OCI-LY7 (cell line): ENCODE data around the gene ZFR. TPM values are rescaled to one million over a fixed set of nuclear protein-coding genes. Genes with fewer than 3 reads are reported as not detected.

Source experiments
- BruUV-seq: library from RNA; stranded (reverse); fragments of 400-500 nt; replicated peaks from 2 replicates; lab custom pipeline; 2021; lab: Mats Ljungman, UMichigan
- CTCF ChIA-PET: fragments of 300-600 bp; sonication (Branson Sonifier 250); formaldehyde crosslinking; loops from one replicate; lab custom pipeline; 2022; ENCODE audit warnings: antibody characterized with exemption; ENCODE audit not compliant: unreplicated experiment; lab: Charles Lee
- POLR2A ChIA-PET: fragments of 300-600 bp; sonication (Branson Sonifier 250); formaldehyde crosslinking; loops from one replicate; lab custom pipeline; 2022; ENCODE audit warnings: antibody characterized with exemption; lab: Charles Lee
- DNase-seq: peaks from one replicate; pipeline ENCODE4 v3.0.0-alpha.2; 2015; ENCODE audit warnings: low spot score
- H2AFZ ChIP-seq: fragments of 200-600 bp; sonication (generic), shearing (Covaris generic); 2 replicates; pipeline ENCODE4 v1.6.1; 2014; ENCODE audit warnings: mild to moderate bottlenecking, antibody characterized with exemption, low read length, moderate library complexity
- H3K27ac ChIP-seq: fragments of 200-600 bp; sonication (generic); 2 replicates; pipeline ENCODE4 v1.5.1; 2014; ENCODE audit warnings: mixed run types, low read depth, mild to moderate bottlenecking, moderate library complexity, low read length, inconsistent platforms; ENCODE audit not compliant: poor library complexity, severe bottlenecking
- H3K36me3 ChIP-seq: fragments of 200-600 bp; sonication (generic); 2 replicates; pipeline ENCODE4 v1.6.1; 2014; ENCODE audit warnings: mild to moderate bottlenecking, antibody characterized with exemption, low read length, moderate library complexity, mixed read lengths; ENCODE audit not compliant: insufficient read depth
- H3K4me1 ChIP-seq: fragments of 200-600 bp; sonication (generic); 2 replicates; pipeline ENCODE4 v1.5.1; 2014; ENCODE audit warnings: mild to moderate bottlenecking, low read length; ENCODE audit not compliant: insufficient read depth, poor library complexity, severe bottlenecking
- H3K4me2 ChIP-seq: fragments of 200-600 bp; sonication (generic); 2 replicates; pipeline ENCODE4 v1.6.1; 2014; ENCODE audit warnings: mild to moderate bottlenecking, low read length
- H3K4me3 ChIP-seq: fragments of 200-600 bp; sonication (generic); 2 replicates; pipeline ENCODE4 v1.5.1; 2014; ENCODE audit warnings: mild to moderate bottlenecking, low read depth, low read length; ENCODE audit not compliant: poor library complexity, severe bottlenecking
- H3K79me2 ChIP-seq: fragments of 200-600 bp; sonication (generic); 2 replicates; pipeline ENCODE4 v1.6.1; 2016; ENCODE audit warnings: low read depth, mild to moderate bottlenecking, low read length, moderate library complexity, mixed read lengths; ENCODE audit not compliant: insufficient read depth
- H3K9me2 ChIP-seq: fragments of 200-600 bp; sonication (generic); 2 replicates; pipeline ENCODE4 v1.6.1; 2016; ENCODE audit warnings: mild to moderate bottlenecking, low read length, mixed read lengths; ENCODE audit not compliant: insufficient read depth
- H3K9me3 ChIP-seq: fragments of 200-600 bp; sonication (generic); 2 replicates; pipeline ENCODE4 v1.6.1; 2014; ENCODE audit warnings: mild to moderate bottlenecking, mixed run types, low read length, mixed read lengths
- H4K20me1 ChIP-seq: fragments of 200-600 bp; sonication (generic); 2 replicates; pipeline ENCODE4 v1.6.1; 2014; ENCODE audit warnings: mild to moderate bottlenecking, antibody characterized with exemption, low read length, moderate library complexity, mixed read lengths; ENCODE audit not compliant: insufficient read depth
- EZH2phosphoT487 ChIP-seq: fragments of 200-600 bp; sonication (generic); IDR thresholded peaks from 2 replicates; pipeline ENCODE4 v1.6.1; 2018; ENCODE audit warnings: low read depth, borderline replicate concordance, mild to moderate bottlenecking, mixed run types, antibody characterized with exemption, low read length, moderate library complexity, mixed read lengths
- intact Hi-C: fragments of 100-400 bp; cut with micrococcal nuclease; formaldehyde crosslinking; loops from one replicate; pipeline ENCODE4 v1.10.0; 2022; ENCODE audit not compliant: unreplicated experiment
- total RNA-seq, 2 experiments: library from RNA; depleted of rRNA in 1 of 2; stranded (reverse); fragments of >200 nt in 1 of 2; shearing (Covaris generic) in 1 of 2; gene quantifications; 2 replicates each; pipeline ENCODE4 v1.2.3, GENCODE V29; 2014 to 2022
- TF ChIP-seq, protein P1 (sequence below): fragments of 200-600 bp; sonication (generic); conservative IDR thresholded peaks from 2 replicates; pipeline ENCODE4 v1.5.1; 2014; ENCODE audit warnings: mild to moderate bottlenecking, antibody characterized with exemption, low read length, moderate library complexity, mixed read lengths

ZFR gene
- total RNA-seq, 2 experiments from 2014 or later: 54.8 to 63.4 TPM

DNA sequence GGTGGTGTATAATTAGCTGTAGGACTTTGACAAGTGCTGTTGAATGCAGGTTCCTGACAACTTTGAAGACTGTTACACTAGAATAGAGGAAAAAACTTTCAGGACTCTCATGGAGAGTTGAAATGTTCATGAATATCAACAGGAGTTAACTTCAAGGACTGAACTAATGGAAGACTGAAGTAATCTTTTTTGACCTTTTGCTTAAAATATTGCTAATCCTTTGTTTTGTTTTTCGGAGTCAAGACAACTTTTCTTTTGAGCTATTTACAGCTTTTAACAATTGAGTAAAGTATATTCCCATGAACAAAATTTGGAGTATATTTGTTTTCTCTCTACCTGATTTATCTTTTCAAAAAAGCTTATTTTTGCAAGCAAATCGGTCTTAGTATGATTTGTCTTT, 97.7 kb downstream of the ZFR start:
- H3K27ac ChIP-seq: no peak overlapping the region
- CTCF ChIA-PET: no interaction called here
- H3K4me1 ChIP-seq: no peaks in the 10 kb centered on the region
- H2AFZ ChIP-seq: no peak overlapping the region
- POLR2A ChIA-PET: interaction anchor here (0.5 to 0.9 kb wide), 3 partner anchors 9 to 274 kb away, joined by 3 to 8 read pairs (median 3); no protein-coding TSS in a partner anchor
- no peak overlapping the region for H3K4me2 ChIP-seq
- H3K4me3 ChIP-seq: no peak overlapping the region
- no peaks in the 10 kb centered on the region for H3K9me2 ChIP-seq
- peak; percentile 22 for DNase-seq
- no TSS peak for BruUV-seq
- H3K9me3 ChIP-seq: peaks cover 27% of the 10 kb centered on the region; the same call in 1 of the 2 replicates
- intact Hi-C loops: loop anchor here (5.0 kb wide), 1 partner anchor 265 kb away; no protein-coding TSS in a partner anchor
- H3K79me2 ChIP-seq: no peaks in the 10 kb centered on the region
- no peak for TF ChIP-seq EZH2phosphoT487
- TF ChIP-seq, protein P1, sequence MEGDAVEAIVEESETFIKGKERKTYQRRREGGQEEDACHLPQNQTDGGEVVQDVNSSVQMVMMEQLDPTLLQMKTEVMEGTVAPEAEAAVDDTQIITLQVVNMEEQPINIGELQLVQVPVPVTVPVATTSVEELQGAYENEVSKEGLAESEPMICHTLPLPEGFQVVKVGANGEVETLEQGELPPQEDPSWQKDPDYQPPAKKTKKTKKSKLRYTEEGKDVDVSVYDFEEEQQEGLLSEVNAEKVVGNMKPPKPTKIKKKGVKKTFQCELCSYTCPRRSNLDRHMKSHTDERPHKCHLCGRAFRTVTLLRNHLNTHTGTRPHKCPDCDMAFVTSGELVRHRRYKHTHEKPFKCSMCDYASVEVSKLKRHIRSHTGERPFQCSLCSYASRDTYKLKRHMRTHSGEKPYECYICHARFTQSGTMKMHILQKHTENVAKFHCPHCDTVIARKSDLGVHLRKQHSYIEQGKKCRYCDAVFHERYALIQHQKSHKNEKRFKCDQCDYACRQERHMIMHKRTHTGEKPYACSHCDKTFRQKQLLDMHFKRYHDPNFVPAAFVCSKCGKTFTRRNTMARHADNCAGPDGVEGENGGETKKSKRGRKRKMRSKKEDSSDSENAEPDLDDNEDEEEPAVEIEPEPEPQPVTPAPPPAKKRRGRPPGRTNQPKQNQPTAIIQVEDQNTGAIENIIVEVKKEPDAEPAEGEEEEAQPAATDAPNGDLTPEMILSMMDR: no peak
- no peaks in the 10 kb centered on the region for H3K36me3 ChIP-seq
- no peaks in the 10 kb centered on the region for H4K20me1 ChIP-seq

DNA sequence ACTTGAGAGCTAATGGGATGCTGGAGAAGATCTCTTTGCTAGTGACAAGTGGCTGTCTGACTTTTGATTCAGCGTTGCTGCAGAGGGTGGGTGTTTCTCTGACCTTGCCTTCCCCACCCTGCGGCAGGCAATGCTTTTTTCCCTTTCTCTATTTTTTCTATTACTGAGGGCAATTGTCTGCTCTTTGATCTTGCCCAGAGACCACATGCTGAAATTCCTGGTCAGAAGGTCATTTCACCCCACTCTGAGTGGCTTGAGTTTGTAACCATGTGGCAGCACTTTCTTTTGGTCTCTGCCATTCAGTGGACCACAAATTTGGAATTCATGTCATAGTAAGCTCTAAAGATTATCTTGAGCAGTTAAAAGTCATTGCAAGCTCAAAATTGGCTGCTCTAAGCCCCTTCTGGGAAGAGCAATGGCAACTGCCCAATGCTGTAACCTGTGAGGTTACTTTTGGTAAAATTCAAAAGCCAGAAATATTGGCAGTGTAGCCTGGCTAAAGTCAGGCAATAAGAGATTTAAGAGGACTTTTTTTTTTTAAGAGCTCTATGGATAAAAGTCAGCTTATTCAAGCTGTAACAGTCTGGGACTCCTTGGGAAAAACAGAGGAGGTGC, 101.4 kb downstream of the ZFR start:
- no peak overlapping the region for H2AFZ ChIP-seq
- no peak overlapping the region for H3K27ac ChIP-seq
- H4K20me1 ChIP-seq: no peaks in the 10 kb centered on the region
- CTCF ChIA-PET: no interaction called here
- H3K36me3 ChIP-seq: no peaks in the 10 kb centered on the region
- H3K4me2 ChIP-seq: no peak overlapping the region
- no peak for DNase-seq
- H3K4me1 ChIP-seq: no peaks in the 10 kb centered on the region
- no TSS peak for BruUV-seq
- H3K4me3 ChIP-seq: no peak overlapping the region
- H3K79me2 ChIP-seq: no peaks in the 10 kb centered on the region
- H3K9me2 ChIP-seq: no peaks in the 10 kb centered on the region
- POLR2A ChIA-PET: interaction anchor here (0.6 kb wide), 1 partner anchor 43 kb away, joined by 3 read pairs; no protein-coding TSS in a partner anchor
- no peak for TF ChIP-seq EZH2phosphoT487
- TF ChIP-seq, protein P1: no peak
- H3K9me3 ChIP-seq: peaks cover 48% of the 10 kb centered on the region; the same call in 1 of the 2 replicates
- intact Hi-C loops: no loop called here

- BruUV-seq: no TSS peak
- CTCF ChIA-PET: no interaction called here
- H3K36me3 ChIP-seq: no peaks in the 10 kb centered on the region
- no peak overlapping the region for H3K27ac ChIP-seq
- no peak overlapping the region for H2AFZ ChIP-seq
- intact Hi-C loops: no loop called here
- no peaks in the 10 kb centered on the region for H3K79me2 ChIP-seq
- H3K4me2 ChIP-seq: no peak overlapping the region
- POLR2A ChIA-PET: interaction anchor here (0.6 to 0.7 kb wide), 3 partner anchors 230 to 686 kb away, joined by 3 to 5 read pairs (median 3); no protein-coding TSS in a partner anchor
- H3K4me1 ChIP-seq: no peaks in the 10 kb centered on the region
- no peak for DNase-seq
- no peaks in the 10 kb centered on the region for H4K20me1 ChIP-seq
- no peak overlapping the region for H3K4me3 ChIP-seq
- H3K9me2 ChIP-seq: no peaks in the 10 kb centered on the region
- TF ChIP-seq, protein P1: no peak
- TF ChIP-seq EZH2phosphoT487: no peak
- peaks cover 46% of the 10 kb centered on the region; the same call in 1 of the 2 replicates for H3K9me3 ChIP-seq
Observed at GRCh38 chr5:32342656-32343055, 101.9 kb downstream of the ZFR start.
